ENCODE data around the gene RPS6KC1.
"Not testable (repeated sequence)": the region's sequence is repeated elsewhere in the genome, so short reads cannot be mapped to it uniquely, and the experiment has no call there.

- not testable (repeated sequence) for TF ChIP-seq POLR2AphosphoS5, POLR2A, CTCF, EP300 (IDR thresholded peaks at IDR 0.05)
Measured at GRCh38 chr1:213301524-213301923, 250.5 kb downstream of the RPS6KC1 start.

Measured in sigmoid colon (tissue), 4 donors.